PFSK-1 (cell line): ENCODE results near the gene ADAMTSL1.

Experiments
- FOXP2 ChIP-seq: optimal IDR thresholded peaks from 2 replicates; pipeline ENCODE3; 2011; ENCODE audit warnings: borderline replicate concordance, control low read depth, inconsistent platforms; ENCODE audit not compliant: insufficient read depth; ENCODE audit errors: extremely low read length, extremely low read depth
- POLR2AphosphoS5 ChIP-seq: IDR thresholded peaks from 2 replicates; pipeline ENCODE4 v1.6.1; 2012; ENCODE audit warnings: low read depth, mild to moderate bottlenecking, control low read depth, low read length, moderate library complexity
- SIN3A ChIP-seq: IDR thresholded peaks from 2 replicates; pipeline ENCODE4 v1.6.1; 2012; ENCODE audit warnings: mild to moderate bottlenecking, low read length, moderate library complexity, borderline replicate concordance; ENCODE audit not compliant: insufficient read depth
- TAF1 ChIP-seq: IDR thresholded peaks from 2 replicates; pipeline ENCODE4 v1.6.1; 2012; ENCODE audit warnings: low read length, control low read depth, borderline replicate concordance; ENCODE audit not compliant: insufficient read depth
- TF ChIP-seq, protein P1 (sequence below), 2 experiments: IDR thresholded peaks; 2 replicates each; pipeline versions ENCODE4 v1.6.1 to v1.8.0; 2011 to 2012; ENCODE audit warnings: low read depth in 2 of 2, low read length in 2 of 2, control low read depth in 1 of 2, inconsistent platforms in 1 of 2, mild to moderate bottlenecking in 1 of 2, moderate library complexity in 1 of 2; ENCODE audit not compliant: insufficient read depth in 1 of 2

The ADAMTSL1 gene

GRCh38 chr9:18636781-18637180, 162.8 kb downstream of the ADAMTSL1 start:
- no peak for TF ChIP-seq TAF1
- TF ChIP-seq, protein P1, sequence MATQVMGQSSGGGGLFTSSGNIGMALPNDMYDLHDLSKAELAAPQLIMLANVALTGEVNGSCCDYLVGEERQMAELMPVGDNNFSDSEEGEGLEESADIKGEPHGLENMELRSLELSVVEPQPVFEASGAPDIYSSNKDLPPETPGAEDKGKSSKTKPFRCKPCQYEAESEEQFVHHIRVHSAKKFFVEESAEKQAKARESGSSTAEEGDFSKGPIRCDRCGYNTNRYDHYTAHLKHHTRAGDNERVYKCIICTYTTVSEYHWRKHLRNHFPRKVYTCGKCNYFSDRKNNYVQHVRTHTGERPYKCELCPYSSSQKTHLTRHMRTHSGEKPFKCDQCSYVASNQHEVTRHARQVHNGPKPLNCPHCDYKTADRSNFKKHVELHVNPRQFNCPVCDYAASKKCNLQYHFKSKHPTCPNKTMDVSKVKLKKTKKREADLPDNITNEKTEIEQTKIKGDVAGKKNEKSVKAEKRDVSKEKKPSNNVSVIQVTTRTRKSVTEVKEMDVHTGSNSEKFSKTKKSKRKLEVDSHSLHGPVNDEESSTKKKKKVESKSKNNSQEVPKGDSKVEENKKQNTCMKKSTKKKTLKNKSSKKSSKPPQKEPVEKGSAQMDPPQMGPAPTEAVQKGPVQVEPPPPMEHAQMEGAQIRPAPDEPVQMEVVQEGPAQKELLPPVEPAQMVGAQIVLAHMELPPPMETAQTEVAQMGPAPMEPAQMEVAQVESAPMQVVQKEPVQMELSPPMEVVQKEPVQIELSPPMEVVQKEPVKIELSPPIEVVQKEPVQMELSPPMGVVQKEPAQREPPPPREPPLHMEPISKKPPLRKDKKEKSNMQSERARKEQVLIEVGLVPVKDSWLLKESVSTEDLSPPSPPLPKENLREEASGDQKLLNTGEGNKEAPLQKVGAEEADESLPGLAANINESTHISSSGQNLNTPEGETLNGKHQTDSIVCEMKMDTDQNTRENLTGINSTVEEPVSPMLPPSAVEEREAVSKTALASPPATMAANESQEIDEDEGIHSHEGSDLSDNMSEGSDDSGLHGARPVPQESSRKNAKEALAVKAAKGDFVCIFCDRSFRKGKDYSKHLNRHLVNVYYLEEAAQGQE (IDR thresholded peaks at IDR 0.05; ENCODE audit: insufficient read depth in 1 of 2, low read depth in 2 of 2, low read length in 2 of 2): no peak

GRCh38 chr9:18638371-18639249, 164.7 kb downstream of the ADAMTSL1 start:
- TF ChIP-seq, protein P1 (IDR thresholded peaks at IDR 0.05; ENCODE audit: insufficient read depth in 1 of 2, low read depth in 2 of 2, low read length in 2 of 2): no peak
- TF ChIP-seq TAF1: no peak

- TF ChIP-seq TAF1 (no peak), POLR2AphosphoS5 (no peak), FOXP2 (no peak), SIN3A (no peak)
- TF ChIP-seq, protein P1 (IDR thresholded peaks at IDR 0.05; ENCODE audit: insufficient read depth in 1 of 2, low read depth in 2 of 2, low read length in 2 of 2): no peak
Measured at GRCh38 chr9:18639911-18640310, 166.0 kb downstream of the ADAMTSL1 start.

GRCh38 chr9:18658804-18659705, 185.1 kb downstream of the ADAMTSL1 start:
- TF ChIP-seq, protein P1 (IDR thresholded peaks at IDR 0.05; ENCODE audit: insufficient read depth in 1 of 2, low read depth in 2 of 2, low read length in 2 of 2): no peak
- TF ChIP-seq SIN3A: no peak
- no peak for TF ChIP-seq POLR2AphosphoS5
- TF ChIP-seq FOXP2: no peak
- TF ChIP-seq TAF1: no peak
